Activated CD4-positive, alpha-beta T cell treated with anti-CD3 and anti-CD28 coated beads, Interleukin-2, amount 10 ng/mL, durations not matched to agents 7 days and 5 days (primary cell): ENCODE results near the gene AK1. TPM values are rescaled to one million over a fixed set of nuclear protein-coding genes. Genes with fewer than 3 reads are reported as not detected.

ENCODE experiments used
- CTCF ChIA-PET: fragments of 350-600 bp; sonication (Branson Sonifier 250); formaldehyde crosslinking; loops from one replicate; lab custom pipeline; 2021; ENCODE audit warnings: antibody characterized with exemption; lab: Charles Lee
- POLR2A ChIA-PET: fragments of 350-600 bp; sonication (Branson Sonifier 250); formaldehyde crosslinking; loops from one replicate; lab custom pipeline; 2021; ENCODE audit warnings: antibody characterized with exemption; lab: Charles Lee
- DNase-seq: peaks from one replicate; pipeline ENCODE4 v3.0.0-alpha.2; 2020
- H3K27ac Mint-ChIP-seq: one replicate; pipeline ENCODE4 v1.8.0; 2021; ENCODE audit warnings: mild to moderate bottlenecking, moderate library complexity, mixed read lengths
- H3K27me3 Mint-ChIP-seq: one replicate; pipeline ENCODE4 v1.8.0; 2021; ENCODE audit warnings: mixed read lengths
- H3K36me3 Mint-ChIP-seq: one replicate; pipeline ENCODE4 v1.8.0; 2021; ENCODE audit warnings: low read depth, mixed read lengths
- H3K4me1 Mint-ChIP-seq: one replicate; pipeline ENCODE4 v1.8.0; 2021; ENCODE audit warnings: mixed read lengths
- H3K4me3 Mint-ChIP-seq: one replicate; pipeline ENCODE4 v1.8.0; 2021; ENCODE audit warnings: mild to moderate bottlenecking, moderate library complexity, mixed read lengths
- H3K9me3 Mint-ChIP-seq: one replicate; pipeline ENCODE4 v1.8.0; 2021; ENCODE audit warnings: mixed read lengths
- total RNA-seq, 2 experiments: library from RNA; stranded (reverse); gene quantifications; one replicate each; pipeline ENCODE4 v1.2.3, GENCODE V29; 2021

AK1 gene
- total RNA-seq: 10 to 100 TPM; 53.7 to 62.3 TPM

GRCh38 chr9:127877566-127877998 is at the start of gene AK1:
Gene AK1, minus strand, starts transcription at chr9:127877675. Its CDS starts 3,058 bp downstream, at chr9:127874617.
- Mint-ChIP-seq H3K4me1 (peaks cover 3% of the 10 kb centered on the region), H3K27me3 (peaks cover 4% of the 10 kb centered on the region), H3K4me3 (no peak within 1 kb of the TSS), H3K36me3 (peaks cover 4% of the 10 kb centered on the region), H3K9me3 (no peaks in the 10 kb centered on the region), H3K27ac (no peak within 1 kb of the TSS)
- DNase-seq: no peak
- CTCF ChIA-PET: interaction anchor here (0.8 kb wide), 2 partner anchors 56 to 143 kb away, joined by 3 to 4 read pairs; partner anchors contain the start of gene TOR2A
- POLR2A ChIA-PET: no interaction called here

- Mint-ChIP-seq H3K27ac (no peak overlapping the region), H3K4me3 (peak overlapping the region; percentile 25), H3K4me1 (peaks cover 31% of the 10 kb centered on the region), H3K9me3 (no peaks in the 10 kb centered on the region), H3K27me3 (peaks cover 22% of the 10 kb centered on the region), H3K36me3 (no peaks in the 10 kb centered on the region)
- ChIA-PET CTCF (interaction anchor here (1.5 kb wide), 1 partner anchor 192 kb away, joined by 8 read pairs; the partner anchor contains the start of gene TOR2A), POLR2A (interaction anchor here (0.7 kb wide), 1 partner anchor 23 kb away, joined by 3 read pairs; no protein-coding TSS in a partner anchor)
- DNase-seq: no peak
Measured at GRCh38 chr9:127926906-127927200, 49.4 kb upstream of the AK1 start.

- Mint-ChIP-seq H3K27ac (no peak overlapping the region), H3K4me1 (peaks cover 29% of the 10 kb centered on the region), H3K27me3 (peaks cover 22% of the 10 kb centered on the region), H3K4me3 (no peak overlapping the region), H3K9me3 (no peaks in the 10 kb centered on the region), H3K36me3 (no peaks in the 10 kb centered on the region)
- ChIA-PET POLR2A (interaction anchor here (0.7 kb wide), 1 partner anchor 23 kb away, joined by 3 read pairs; no protein-coding TSS in a partner anchor), CTCF (interaction anchor here (1.0 to 1.5 kb wide), 2 partner anchors 36 to 191 kb away, joined by 6 to 8 read pairs; partner anchors contain the start of gene TOR2A)
- no peak for DNase-seq
Measured at GRCh38 chr9:127925959-127926905, 48.8 kb upstream of the AK1 start.

GRCh38 chr9:127924736-127925444 is 47.4 kb upstream of the AK1 start:
- POLR2A ChIA-PET: interaction anchor here (0.7 kb wide), 1 partner anchor 154 kb away, joined by 3 read pairs; no protein-coding TSS in a partner anchor

GRCh38 chr9:127923771-127924170 is 46.3 kb upstream of the AK1 start:
- H3K4me1 Mint-ChIP-seq: peaks cover 32% of the 10 kb centered on the region
- POLR2A ChIA-PET: no interaction called here
- no peak for DNase-seq
- H3K27ac Mint-ChIP-seq: no peak overlapping the region
- no peak overlapping the region for H3K4me3 Mint-ChIP-seq
- peaks cover 20% of the 10 kb centered on the region for H3K27me3 Mint-ChIP-seq
- H3K9me3 Mint-ChIP-seq: no peaks in the 10 kb centered on the region
- no peaks in the 10 kb centered on the region for H3K36me3 Mint-ChIP-seq
- CTCF ChIA-PET: interaction anchor here (1.0 to 3.6 kb wide), 4 partner anchors 11 to 189 kb away, joined by 3 to 17 read pairs (median 5); partner anchors contain the start of genes CDK9 and TOR2A

More at GRCh38 chr9:127924736-127925444, 47.4 kb upstream of the AK1 start:
- Mint-ChIP-seq H3K4me3 (no peak overlapping the region), H3K27ac (no peak overlapping the region), H3K27me3 (peaks cover 22% of the 10 kb centered on the region), H3K4me1 (peaks cover 29% of the 10 kb centered on the region), H3K9me3 (no peaks in the 10 kb centered on the region), H3K36me3 (no peaks in the 10 kb centered on the region)
- CTCF ChIA-PET: interaction anchor here (0.5 to 0.9 kb wide), 3 partner anchors 45 to 190 kb away, joined by 3 to 5 read pairs (median 5); partner anchors contain the start of gene TOR2A
- no peak for DNase-seq

GRCh38 chr9:127923046-127923445 is 45.6 kb upstream of the AK1 start:
- H3K36me3 Mint-ChIP-seq: no peaks in the 10 kb centered on the region
- H3K27ac Mint-ChIP-seq: no peak overlapping the region
- H3K4me3 Mint-ChIP-seq: no peak overlapping the region
- H3K27me3 Mint-ChIP-seq: peaks cover 16% of the 10 kb centered on the region
- H3K4me1 Mint-ChIP-seq: peaks cover 34% of the 10 kb centered on the region
- DNase-seq: no peak
- POLR2A ChIA-PET: no interaction called here
- H3K9me3 Mint-ChIP-seq: no peaks in the 10 kb centered on the region
- CTCF ChIA-PET: interaction anchor here (0.9 to 3.6 kb wide), 5 partner anchors 10 to 188 kb away, joined by 3 to 17 read pairs (median 4); partner anchors contain the start of genes CDK9 and TOR2A

GRCh38 chr9:127921557-127922120 is 44.2 kb upstream of the AK1 start:
- CTCF ChIA-PET: interaction anchor here (0.6 to 3.6 kb wide), 34 partner anchors 8 to 416 kb away, joined by 3 to 17 read pairs (median 4); partner anchors contain the start of genes CDK9, PIP5KL1, SH2D3C and TOR2A
- H3K4me1 Mint-ChIP-seq: peaks cover 42% of the 10 kb centered on the region
- H3K9me3 Mint-ChIP-seq: no peaks in the 10 kb centered on the region
- POLR2A ChIA-PET: no interaction called here
- peak; percentile 79 for DNase-seq
- no peak overlapping the region for H3K4me3 Mint-ChIP-seq
- no peaks in the 10 kb centered on the region for H3K36me3 Mint-ChIP-seq
- peaks cover 16% of the 10 kb centered on the region for H3K27me3 Mint-ChIP-seq
- H3K27ac Mint-ChIP-seq: no peak overlapping the region

- Mint-ChIP-seq H3K27ac (peak overlapping the region; percentile 69), H3K27me3 (peaks cover 13% of the 10 kb centered on the region), H3K9me3 (no peaks in the 10 kb centered on the region), H3K36me3 (no peaks in the 10 kb centered on the region), H3K4me1 (peaks cover 47% of the 10 kb centered on the region), H3K4me3 (no peak overlapping the region)
- POLR2A ChIA-PET: interaction anchor here (0.6 kb wide), 1 partner anchor 13 kb away, joined by 3 read pairs; no protein-coding TSS in a partner anchor
- CTCF ChIA-PET: interaction anchor here (0.6 to 3.6 kb wide), 35 partner anchors 8 to 415 kb away, joined by 3 to 17 read pairs (median 4); partner anchors contain the start of genes CDK9, PIP5KL1, SH2D3C and TOR2A
- DNase-seq: no peak
Measured at GRCh38 chr9:127920794-127921193, 43.3 kb upstream of the AK1 start.

GRCh38 chr9:127919253-127919815 is 41.9 kb upstream of the AK1 start:
- CTCF ChIA-PET: interaction anchor here (0.9 to 4.1 kb wide), 3 partner anchors 10 to 184 kb away, joined by 4 to 19 read pairs (median 8); partner anchors contain the start of gene TOR2A

GRCh38 chr9:127918183-127919107 is 41.0 kb upstream of the AK1 start:
- Mint-ChIP-seq H3K9me3 (no peaks in the 10 kb centered on the region), H3K36me3 (peaks cover 6% of the 10 kb centered on the region), H3K4me3 (no peak overlapping the region), H3K4me1 (peaks cover 54% of the 10 kb centered on the region), H3K27me3 (peaks cover 5% of the 10 kb centered on the region), H3K27ac (peak overlapping the region; percentile 68)
- POLR2A ChIA-PET: no interaction called here
- CTCF ChIA-PET: interaction anchor here (1.8 to 4.1 kb wide), 4 partner anchors 14 to 183 kb away, joined by 6 to 19 read pairs (median 12); partner anchors contain the start of gene TOR2A
- no peak for DNase-seq

More at GRCh38 chr9:127919253-127919815, 41.9 kb upstream of the AK1 start:
- DNase-seq: no peak
- Mint-ChIP-seq H3K27me3 (peaks cover 9% of the 10 kb centered on the region), H3K4me1 (peaks cover 54% of the 10 kb centered on the region), H3K4me3 (no peak overlapping the region), H3K27ac (no peak overlapping the region), H3K36me3 (no peaks in the 10 kb centered on the region), H3K9me3 (no peaks in the 10 kb centered on the region)
- POLR2A ChIA-PET: no interaction called here
